GM12892 (cell line): ENCODE results near the gene TRIM16.
"Not testable (repeated sequence)": the region's sequence is repeated elsewhere in the genome, so short reads cannot be mapped to it uniquely, and the experiment has no call there.

ENCODE experiments used
- POLR2A ChIP-seq: IDR thresholded peaks from 2 replicates; pipeline ENCODE4 v1.6.1; 2011; ENCODE audit warnings: low read depth, low read length, control low read depth
- POLR2AphosphoS5 ChIP-seq: IDR thresholded peaks from 2 replicates; pipeline ENCODE4 v1.6.1; 2011; ENCODE audit warnings: low read depth, low read length, control low read depth
- TAF1 ChIP-seq: IDR thresholded peaks from 2 replicates; pipeline ENCODE4 v1.6.1; 2011; ENCODE audit warnings: low read depth, mild to moderate bottlenecking, control low read depth, low read length, borderline replicate concordance

DNA sequence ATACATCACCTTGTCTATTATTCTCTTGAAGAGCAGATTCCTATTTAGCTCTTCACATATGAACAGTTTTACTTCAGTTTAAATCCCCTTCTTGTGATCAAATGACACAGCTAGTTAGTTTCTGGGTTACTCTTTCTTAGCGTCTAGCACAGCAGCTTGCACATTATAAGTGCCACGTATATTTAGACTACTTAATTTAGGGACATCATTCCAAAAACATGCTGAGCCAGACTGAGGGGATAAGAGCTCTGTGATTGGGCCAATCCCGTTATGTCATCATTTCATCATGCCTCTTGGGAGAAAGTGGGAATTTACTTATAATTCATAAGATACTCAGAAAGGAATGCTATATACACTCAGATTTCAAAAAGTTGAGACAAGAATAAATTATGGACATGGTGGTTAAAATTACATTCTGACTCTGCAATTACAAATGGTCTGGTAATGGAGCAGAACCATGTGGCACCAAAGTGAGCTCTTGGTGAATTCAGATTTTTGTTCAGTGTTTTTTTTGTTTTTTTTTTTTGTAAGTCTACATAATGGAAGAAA lies 60.4 kb downstream of the TRIM16 start:
- TF ChIP-seq POLR2AphosphoS5, POLR2A, TAF1: not testable (repeated sequence)
